Measurements from ENCODE around the gene RAMP3.
"Not testable (repeated sequence)": the region's sequence is repeated elsewhere in the genome, so short reads cannot be mapped to it uniquely, and the experiment has no call there.

RAMP3 gene

GRCh38 chr7:45157653-45158401, at the start of gene RAMP3:
Gene RAMP3 (plus strand): TSS chr7:45157791. CDS start chr7:45157829, 38 bp downstream.
- in situ Hi-C loops (cut with MboI; ENCODE audit: low sequenced_read_pairs), result loop anchor here (25.0 kb wide), 2 partner anchors 104 to 704 kb away; partner anchors contain the start of gene CCDC201

- in situ Hi-C loops (cut with MboI; ENCODE audit: low sequenced_read_pairs), result no loop called here
These were observed 48.7 kb upstream of the RAMP3 start for GRCh38 chr7:45108863-45109262.

GRCh38 chr7:45111298-45112223, 46.0 kb upstream of the RAMP3 start, which contains the start of gene TBRG4:
Gene TBRG4 (minus strand): TSS chr7:45111697. CDS start chr7:45109237, 2,460 bp downstream.
- in situ Hi-C loops (cut with MboI; ENCODE audit: low sequenced_read_pairs), result no loop called here

GRCh38 chr7:45112648-45113047, 44.9 kb upstream of the RAMP3 start:
- in situ Hi-C loops (cut with MboI; ENCODE audit: low sequenced_read_pairs), result no loop called here

- in situ Hi-C loops (cut with MboI; ENCODE audit: low sequenced_read_pairs), result not testable (repeated sequence)
These were observed 43.3 kb upstream of the RAMP3 start for GRCh38 chr7:45114257-45114656.

GRCh38 chr7:45114926-45115325, 42.7 kb upstream of the RAMP3 start:
- in situ Hi-C loops (cut with MboI; ENCODE audit: low sequenced_read_pairs), result no loop called here

GRCh38 chr7:45116048-45116447, 41.5 kb upstream of the RAMP3 start:
- in situ Hi-C loops (cut with MboI; ENCODE audit: low sequenced_read_pairs), result no loop called here

GRCh38 chr7:45117582-45117981, 40.0 kb upstream of the RAMP3 start:
- in situ Hi-C loops (cut with MboI; ENCODE audit: low sequenced_read_pairs), result no loop called here

- in situ Hi-C loops (cut with MboI; ENCODE audit: low sequenced_read_pairs), result no loop called here
These were observed 39.3 kb upstream of the RAMP3 start for GRCh38 chr7:45118292-45118691.

- in situ Hi-C loops (cut with MboI; ENCODE audit: low sequenced_read_pairs), result no loop called here
These were observed 38.7 kb upstream of the RAMP3 start for GRCh38 chr7:45118889-45119331.

GRCh38 chr7:45119550-45119949, 38.0 kb upstream of the RAMP3 start:
- in situ Hi-C loops (cut with MboI; ENCODE audit: low sequenced_read_pairs), result no loop called here

GRCh38 chr7:45122975-45123860, 34.4 kb upstream of the RAMP3 start:
- in situ Hi-C loops (cut with MboI; ENCODE audit: low sequenced_read_pairs), result loop anchor here (10.0 kb wide), 1 partner anchor 168 kb away; no protein-coding TSS in a partner anchor

- in situ Hi-C loops (cut with MboI; ENCODE audit: low sequenced_read_pairs), result loop anchor here (10.0 kb wide), 1 partner anchor 169 kb away; no protein-coding TSS in a partner anchor
These were observed 33.5 kb upstream of the RAMP3 start for GRCh38 chr7:45123913-45124710.

GRCh38 chr7:45125193-45125904, 32.2 kb upstream of the RAMP3 start:
- in situ Hi-C loops (cut with MboI; ENCODE audit: low sequenced_read_pairs), result loop anchor here (10.0 kb wide), 1 partner anchor 171 kb away; no protein-coding TSS in a partner anchor

- in situ Hi-C loops (cut with MboI; ENCODE audit: low sequenced_read_pairs), result loop anchor here (10.0 kb wide), 1 partner anchor 171 kb away; no protein-coding TSS in a partner anchor
These were observed 31.4 kb upstream of the RAMP3 start for GRCh38 chr7:45126201-45126600.

- in situ Hi-C loops (cut with MboI; ENCODE audit: low sequenced_read_pairs), result loop anchor here (10.0 kb wide), 1 partner anchor 172 kb away; no protein-coding TSS in a partner anchor
These were observed 30.7 kb upstream of the RAMP3 start for GRCh38 chr7:45126920-45127319.

GRCh38 chr7:45129181-45129800, 28.3 kb upstream of the RAMP3 start:
- in situ Hi-C loops (cut with MboI; ENCODE audit: low sequenced_read_pairs), result loop anchor here (10.0 kb wide), 1 partner anchor 174 kb away; no protein-coding TSS in a partner anchor

- in situ Hi-C loops (cut with MboI; ENCODE audit: low sequenced_read_pairs), result loop anchor here (10.0 kb wide), 2 partner anchors 175 to 535 kb away; no protein-coding TSS in a partner anchor
These were observed 27.7 kb upstream of the RAMP3 start for GRCh38 chr7:45129906-45130305.
